ENCODE results near the gene PLA2G6.

PLA2G6 gene

GRCh38 chr22:38193580-38193979, 11.9 kb upstream of the PLA2G6 start:
- Histone ChIP-seq H2AFZ (ENCODE audit: insufficient read depth, low read length, poor library complexity) (no peak overlapping the region), H2BK120ac (ENCODE audit: insufficient read depth, low read length, poor library complexity) (no peak overlapping the region), H2BK12ac (ENCODE audit: low read length) (no peak overlapping the region), H3K79me2 (ENCODE audit: control insufficient read depth, insufficient read depth, low read length, poor library complexity) (no peaks in the 10 kb centered on the region), H3K4me1 (ENCODE audit: control insufficient read depth in 1 of 2, insufficient read depth in 2 of 2, low read length in 2 of 2) (peaks cover 0 to 4% of the 10 kb centered on the region in 2 experiments), H2AK5ac (ENCODE audit: low read length) (no peak overlapping the region), H3K9me3 (ENCODE audit: insufficient read depth, low read depth, low read length) (no peaks in the 10 kb centered on the region), H2BK5ac (ENCODE audit: low read depth, low read length, poor library complexity) (no peak overlapping the region), H3K14ac (ENCODE audit: low read length) (no peak overlapping the region), H3K27me3 (ENCODE audit: insufficient read depth, low read length) (no peaks in the 10 kb centered on the region), H3K9ac (ENCODE audit: low read length) (no peak overlapping the region), H4K12ac (ENCODE audit: low read depth, low read length) (no peak overlapping the region), H4K91ac (ENCODE audit: low read depth, low read length) (no peak overlapping the region), H3K4me2 (ENCODE audit: low read length) (no peak overlapping the region), H4K8ac (ENCODE audit: low read depth, low read length) (no peak overlapping the region), H3K18ac (ENCODE audit: low read length) (no peak overlapping the region), H3K4ac (ENCODE audit: low read depth, low read length) (no peak overlapping the region), H3K23ac (ENCODE audit: low read length) (no peak overlapping the region), H3K27ac (ENCODE audit: low read depth, low read length) (no peak overlapping the region), H3K79me1 (ENCODE audit: low read length) (peaks cover under 1% of the 10 kb centered on the region), H3K36me3 (ENCODE audit: control insufficient read depth in 1 of 2, insufficient read depth in 2 of 2, low read length in 2 of 2) (no peaks in the 10 kb centered on the region), H3K4me3 (ENCODE audit: low read depth, low read length) (no peak overlapping the region)
- DNase-seq: peak in 1 of 2 donors; percentile 45
- no CpG with 5 or more reads among the region's 6 CpGs for WGBS (ENCODE audit: extremely low coverage, insufficient coverage, insufficient read length)

GRCh38 chr22:38192475-38192863, 10.8 kb upstream of the PLA2G6 start:
- DNase-seq: no peak
- H3K23ac ChIP-seq (ENCODE audit: low read length): no peak overlapping the region
- H3K14ac ChIP-seq (ENCODE audit: low read length): no peak overlapping the region
- no peaks in the 10 kb centered on the region for H3K79me2 ChIP-seq (ENCODE audit: control insufficient read depth, insufficient read depth, low read length, poor library complexity)
- H2BK5ac ChIP-seq (ENCODE audit: low read depth, low read length, poor library complexity): no peak overlapping the region
- no peak overlapping the region for H3K9ac ChIP-seq (ENCODE audit: low read length)
- H2AFZ ChIP-seq (ENCODE audit: insufficient read depth, low read length, poor library complexity): no peak overlapping the region
- no peak overlapping the region for H3K18ac ChIP-seq (ENCODE audit: low read length)
- no peaks in the 10 kb centered on the region for H3K36me3 ChIP-seq (ENCODE audit: control insufficient read depth in 1 of 2, insufficient read depth in 2 of 2, low read length in 2 of 2)
- WGBS (ENCODE audit: extremely low coverage, insufficient coverage, insufficient read length): no CpG with 5 or more reads among the region's 3 CpGs
- H2BK12ac ChIP-seq (ENCODE audit: low read length): no peak overlapping the region
- H4K8ac ChIP-seq (ENCODE audit: low read depth, low read length): no peak overlapping the region
- H3K4me1 ChIP-seq (ENCODE audit: control insufficient read depth in 1 of 2, insufficient read depth in 2 of 2, low read length in 2 of 2): peaks cover 0 to 4% of the 10 kb centered on the region in 2 experiments
- H2BK120ac ChIP-seq (ENCODE audit: insufficient read depth, low read length, poor library complexity): no peak overlapping the region
- no peaks in the 10 kb centered on the region for H3K27me3 ChIP-seq (ENCODE audit: insufficient read depth, low read length)
- H3K9me3 ChIP-seq (ENCODE audit: insufficient read depth, low read depth, low read length): no peaks in the 10 kb centered on the region
- H3K27ac ChIP-seq (ENCODE audit: low read depth, low read length): no peak overlapping the region
- no peak overlapping the region for H3K4me3 ChIP-seq (ENCODE audit: low read depth, low read length)
- no peak overlapping the region for H2AK5ac ChIP-seq (ENCODE audit: low read length)
- H3K4me2 ChIP-seq (ENCODE audit: low read length): no peak overlapping the region
- H3K79me1 ChIP-seq (ENCODE audit: low read length): peaks cover 3% of the 10 kb centered on the region
- H3K4ac ChIP-seq (ENCODE audit: low read depth, low read length): no peak overlapping the region
- H4K12ac ChIP-seq (ENCODE audit: low read depth, low read length): no peak overlapping the region
- no peak overlapping the region for H4K91ac ChIP-seq (ENCODE audit: low read depth, low read length)

GRCh38 chr22:38191731-38192474, 10.3 kb upstream of the PLA2G6 start:
- H2BK12ac ChIP-seq (ENCODE audit: low read length): no peak overlapping the region
- WGBS (ENCODE audit: extremely low coverage, insufficient coverage, insufficient read length): no CpG with 5 or more reads among the region's 10 CpGs
- no peak overlapping the region for H3K14ac ChIP-seq (ENCODE audit: low read length)
- H3K79me2 ChIP-seq (ENCODE audit: control insufficient read depth, insufficient read depth, low read length, poor library complexity): no peaks in the 10 kb centered on the region
- peaks cover 0 to 4% of the 10 kb centered on the region in 2 experiments for H3K4me1 ChIP-seq (ENCODE audit: control insufficient read depth in 1 of 2, insufficient read depth in 2 of 2, low read length in 2 of 2)
- H2BK120ac ChIP-seq (ENCODE audit: insufficient read depth, low read length, poor library complexity): no peak overlapping the region
- peak; percentile 86 to 88 for DNase-seq
- H2AFZ ChIP-seq (ENCODE audit: insufficient read depth, low read length, poor library complexity): no peak overlapping the region
- no peak overlapping the region for H4K12ac ChIP-seq (ENCODE audit: low read depth, low read length)
- H2BK5ac ChIP-seq (ENCODE audit: low read depth, low read length, poor library complexity): no peak overlapping the region
- peaks cover 3% of the 10 kb centered on the region for H3K79me1 ChIP-seq (ENCODE audit: low read length)
- no peak overlapping the region for H4K91ac ChIP-seq (ENCODE audit: low read depth, low read length)
- no peak overlapping the region for H3K4me2 ChIP-seq (ENCODE audit: low read length)
- H4K8ac ChIP-seq (ENCODE audit: low read depth, low read length): no peak overlapping the region
- no peak overlapping the region for H3K27ac ChIP-seq (ENCODE audit: low read depth, low read length)
- H3K4me3 ChIP-seq (ENCODE audit: low read depth, low read length): no peak overlapping the region
- H3K4ac ChIP-seq (ENCODE audit: low read depth, low read length): no peak overlapping the region
- no peaks in the 10 kb centered on the region for H3K27me3 ChIP-seq (ENCODE audit: insufficient read depth, low read length)
- H3K18ac ChIP-seq (ENCODE audit: low read length): no peak overlapping the region
- no peaks in the 10 kb centered on the region for H3K9me3 ChIP-seq (ENCODE audit: insufficient read depth, low read depth, low read length)
- no peak overlapping the region for H3K9ac ChIP-seq (ENCODE audit: low read length)
- H3K36me3 ChIP-seq (ENCODE audit: control insufficient read depth in 1 of 2, insufficient read depth in 2 of 2, low read length in 2 of 2): no peaks in the 10 kb centered on the region
- H3K23ac ChIP-seq (ENCODE audit: low read length): no peak overlapping the region
- no peak overlapping the region for H2AK5ac ChIP-seq (ENCODE audit: low read length)

GRCh38 chr22:38191055-38191454, 9.4 kb upstream of the PLA2G6 start:
- no CpG with 5 or more reads among the region's 14 CpGs for WGBS (ENCODE audit: extremely low coverage, insufficient coverage, insufficient read length)

More at GRCh38 chr22:38191055-38191454, 9.4 kb upstream of the PLA2G6 start:
- Histone ChIP-seq H2BK12ac (ENCODE audit: low read length) (no peak overlapping the region), H3K14ac (ENCODE audit: low read length) (no peak overlapping the region), H3K79me1 (ENCODE audit: low read length) (peaks cover 3% of the 10 kb centered on the region), H2AFZ (ENCODE audit: insufficient read depth, low read length, poor library complexity) (no peak overlapping the region), H3K4ac (ENCODE audit: low read depth, low read length) (no peak overlapping the region), H3K4me3 (ENCODE audit: low read depth, low read length) (no peak overlapping the region), H2BK5ac (ENCODE audit: low read depth, low read length, poor library complexity) (no peak overlapping the region), H4K12ac (ENCODE audit: low read depth, low read length) (no peak overlapping the region), H4K8ac (ENCODE audit: low read depth, low read length) (no peak overlapping the region), H3K27me3 (ENCODE audit: insufficient read depth, low read length) (no peaks in the 10 kb centered on the region), H3K9me3 (ENCODE audit: insufficient read depth, low read depth, low read length) (no peaks in the 10 kb centered on the region), H3K27ac (ENCODE audit: low read depth, low read length) (no peak overlapping the region), H3K18ac (ENCODE audit: low read length) (no peak overlapping the region), H3K9ac (ENCODE audit: low read length) (no peak overlapping the region), H3K4me1 (ENCODE audit: control insufficient read depth in 1 of 2, insufficient read depth in 2 of 2, low read length in 2 of 2) (peaks cover 0 to 4% of the 10 kb centered on the region in 2 experiments), H2BK120ac (ENCODE audit: insufficient read depth, low read length, poor library complexity) (no peak overlapping the region), H4K91ac (ENCODE audit: low read depth, low read length) (no peak overlapping the region), H3K4me2 (ENCODE audit: low read length) (no peak overlapping the region), H3K23ac (ENCODE audit: low read length) (no peak overlapping the region), H3K79me2 (ENCODE audit: control insufficient read depth, insufficient read depth, low read length, poor library complexity) (no peaks in the 10 kb centered on the region), H3K36me3 (ENCODE audit: control insufficient read depth in 1 of 2, insufficient read depth in 2 of 2, low read length in 2 of 2) (no peaks in the 10 kb centered on the region), H2AK5ac (ENCODE audit: low read length) (no peak overlapping the region)
- DNase-seq: no peak
